ENCODE data around the gene NUDT8. TPM values are rescaled to one million over a fixed set of nuclear protein-coding genes. Genes with fewer than 3 reads are reported as not detected.

Gene NUDT8
- total and polyA plus RNA-seq, 12 donors, result 1.9 to 40.6 (median 7.6) TPM

DNA sequence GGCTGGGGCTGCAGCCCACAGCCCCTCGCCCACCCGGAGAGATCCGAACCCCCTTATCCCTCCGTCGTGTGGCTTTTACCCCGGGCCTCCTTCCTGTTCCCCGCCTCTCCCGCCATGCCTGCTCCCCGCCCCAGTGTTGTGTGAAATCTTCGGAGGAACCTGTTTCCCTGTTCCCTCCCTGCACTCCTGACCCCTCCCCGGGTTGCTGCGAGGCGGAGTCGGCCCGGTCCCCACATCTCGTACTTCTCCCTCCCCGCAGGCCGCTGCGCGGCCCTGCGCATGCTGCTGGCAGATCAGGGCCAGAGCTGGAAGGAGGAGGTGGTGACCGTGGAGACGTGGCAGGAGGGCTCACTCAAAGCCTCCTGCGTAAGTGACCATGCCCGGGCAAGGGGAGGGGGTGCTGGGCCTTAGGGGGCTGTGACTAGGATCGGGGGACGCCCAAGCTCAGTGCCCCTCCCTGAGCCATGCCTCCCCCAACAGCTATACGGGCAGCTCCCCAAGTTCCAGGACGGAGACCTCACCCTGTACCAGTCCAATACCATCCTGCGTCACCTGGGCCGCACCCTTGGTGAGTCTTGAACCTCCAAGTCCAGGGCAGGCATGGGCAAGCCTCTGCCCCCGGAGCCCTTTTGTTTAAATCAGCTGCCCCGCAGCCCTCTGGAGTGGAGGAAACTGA, 45.4 kb downstream of the NUDT8 start:
- peak; percentile 7 to 21 for TF ChIP-seq POLR2A (IDR thresholded peaks at IDR 0.05)
- TF ChIP-seq, protein P1, sequence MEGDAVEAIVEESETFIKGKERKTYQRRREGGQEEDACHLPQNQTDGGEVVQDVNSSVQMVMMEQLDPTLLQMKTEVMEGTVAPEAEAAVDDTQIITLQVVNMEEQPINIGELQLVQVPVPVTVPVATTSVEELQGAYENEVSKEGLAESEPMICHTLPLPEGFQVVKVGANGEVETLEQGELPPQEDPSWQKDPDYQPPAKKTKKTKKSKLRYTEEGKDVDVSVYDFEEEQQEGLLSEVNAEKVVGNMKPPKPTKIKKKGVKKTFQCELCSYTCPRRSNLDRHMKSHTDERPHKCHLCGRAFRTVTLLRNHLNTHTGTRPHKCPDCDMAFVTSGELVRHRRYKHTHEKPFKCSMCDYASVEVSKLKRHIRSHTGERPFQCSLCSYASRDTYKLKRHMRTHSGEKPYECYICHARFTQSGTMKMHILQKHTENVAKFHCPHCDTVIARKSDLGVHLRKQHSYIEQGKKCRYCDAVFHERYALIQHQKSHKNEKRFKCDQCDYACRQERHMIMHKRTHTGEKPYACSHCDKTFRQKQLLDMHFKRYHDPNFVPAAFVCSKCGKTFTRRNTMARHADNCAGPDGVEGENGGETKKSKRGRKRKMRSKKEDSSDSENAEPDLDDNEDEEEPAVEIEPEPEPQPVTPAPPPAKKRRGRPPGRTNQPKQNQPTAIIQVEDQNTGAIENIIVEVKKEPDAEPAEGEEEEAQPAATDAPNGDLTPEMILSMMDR (IDR thresholded peaks at IDR 0.05), result no peak
- Histone ChIP-seq H3K27me3 (no peaks in the 10 kb centered on the region), H3K4me3 (peak overlapping the region in 2 of 4 donors; percentile 58 to 80), H3K4me1 (replicated peaks in 1 of 2) (peaks cover 4 to 10% of the 10 kb centered on the region in 2 donors), H3K36me3 (replicated peaks in 1 of 2) (peaks cover 0 to 8% of the 10 kb centered on the region in 2 donors), H3K9me3 (replicated peaks in 1 of 3) (no peaks in the 10 kb centered on the region), H3K27ac (peak overlapping the region; percentile 81 to 96 (median 95))
- intact Hi-C loops (cut with DNase I), result no loop called here
- WGBS, 4 donors, result 15 to 30% (median 17%) methylated on average over 17 to 33 of the region's 33 CpGs
- peak; percentile 81 to 89 (median 85) for DNase-seq

DNA sequence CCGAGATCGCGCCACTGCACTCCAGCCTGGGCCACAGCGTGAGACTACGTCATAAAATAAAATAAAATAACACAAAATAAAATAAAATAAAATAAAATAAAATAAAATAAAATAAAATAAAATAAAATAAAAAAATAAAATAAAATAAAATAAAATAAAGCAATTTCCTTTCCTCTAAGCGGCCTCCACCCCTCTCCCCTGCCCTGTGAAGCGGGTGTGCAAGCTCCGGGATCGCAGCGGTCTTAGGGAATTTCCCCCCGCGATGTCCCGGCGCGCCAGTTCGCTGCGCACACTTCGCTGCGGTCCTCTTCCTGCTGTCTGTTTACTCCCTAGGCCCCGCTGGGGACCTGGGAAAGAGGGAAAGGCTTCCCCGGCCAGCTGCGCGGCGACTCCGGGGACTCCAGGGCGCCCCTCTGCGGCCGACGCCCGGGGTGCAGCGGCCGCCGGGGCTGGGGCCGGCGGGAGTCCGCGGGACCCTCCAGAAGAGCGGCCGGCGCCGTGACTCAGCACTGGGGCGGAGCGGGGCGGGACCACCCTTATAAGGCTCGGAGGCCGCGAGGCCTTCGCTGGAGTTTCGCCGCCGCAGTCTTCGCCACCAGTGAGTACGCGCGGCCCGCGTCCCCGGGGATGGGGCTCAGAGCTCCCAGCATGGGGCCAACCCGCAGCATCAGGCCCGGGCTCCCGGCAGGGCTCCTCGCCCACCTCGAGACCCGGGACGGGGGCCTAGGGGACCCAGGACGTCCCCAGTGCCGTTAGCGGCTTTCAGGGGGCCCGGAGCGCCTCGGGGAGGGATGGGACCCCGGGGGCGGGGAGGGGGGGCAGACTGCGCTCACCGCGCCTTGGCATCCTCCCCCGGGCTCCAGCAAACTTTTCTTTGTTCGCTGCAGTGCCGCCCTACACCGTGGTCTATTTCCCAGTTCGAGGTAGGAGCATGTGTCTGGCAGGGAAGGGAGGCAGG, 46.2 kb downstream of the NUDT8 start, which contains the start of gene GSTP1:
Gene GSTP1 (plus strand): TSS at position 566 of the 958 bp plus-strand sequence. CDS start 32 bp downstream, at position 598.
- Histone ChIP-seq H3K27ac (peak within 1 kb of the TSS; percentile 81 to 96 (median 95)), H3K36me3 (replicated peaks in 1 of 2) (peaks cover 0 to 8% of the 10 kb centered on the region in 2 donors), H3K4me3 (peak within 1 kb of the TSS in 2 of 4 donors; percentile 58 to 80), H3K9me3 (replicated peaks in 1 of 3) (no peaks in the 10 kb centered on the region), H3K27me3 (no peaks in the 10 kb centered on the region), H3K4me1 (replicated peaks in 1 of 2) (peaks cover 4 to 10% of the 10 kb centered on the region in 2 donors)
- 2 to 5% (median 2%) methylated on average over 27 to 81 of the region's 81 CpGs for WGBS, 4 donors
- DNase-seq, result peak; percentile 86 to 93 (median 90)
- TF ChIP-seq, protein P1 (IDR thresholded peaks at IDR 0.05), result peak; percentile 21 to 88 (median 55)
- peak; percentile 82 to 87 for TF ChIP-seq POLR2A (IDR thresholded peaks at IDR 0.05)
- intact Hi-C loops (cut with DNase I), result no loop called here

DNA sequence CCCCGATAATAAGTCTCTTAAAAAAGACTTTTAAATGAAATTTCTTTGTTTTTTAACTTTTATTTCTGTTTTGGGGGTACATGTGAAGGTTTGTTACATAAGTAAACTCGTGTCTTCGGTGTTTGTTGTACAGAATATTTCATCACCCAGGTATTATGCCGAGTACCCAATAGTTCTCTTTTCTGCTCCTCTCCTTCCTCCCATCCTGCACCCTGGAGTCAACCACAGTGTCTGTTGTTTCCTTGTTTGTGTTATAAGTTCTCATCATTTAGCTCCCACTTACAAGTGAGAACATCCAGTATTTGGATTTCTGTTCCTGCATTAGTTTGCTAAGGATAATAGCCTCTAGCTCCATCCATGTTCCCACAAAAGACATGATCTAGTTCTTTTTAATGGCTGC, 47.7 kb downstream of the NUDT8 start:
- WGBS, 4 donors, result 72 to 77% (median 76%) methylated on average over 4 of the region's 4 CpGs
- H3K27me3 ChIP-seq, result peaks cover 6% of the 10 kb centered on the region

More for the DNA sequence above, 47.7 kb downstream of the NUDT8 start:
- TF ChIP-seq POLR2A (IDR thresholded peaks at IDR 0.05), result no peak
- TF ChIP-seq, protein P1 (IDR thresholded peaks at IDR 0.05), result no peak
- DNase-seq, result no peak
- Histone ChIP-seq H3K9me3 (replicated peaks in 1 of 3) (no peaks in the 10 kb centered on the region), H3K4me1 (replicated peaks in 1 of 2) (peaks cover 4 to 10% of the 10 kb centered on the region in 2 donors), H3K36me3 (replicated peaks in 1 of 2) (peaks cover 0 to 8% of the 10 kb centered on the region in 2 donors), H3K4me3 (no peak overlapping the region), H3K27ac (no peak overlapping the region)
- intact Hi-C loops (cut with DNase I), result no loop called here

Measured in adrenal gland (tissue), 12 donors.